Measurements from ENCODE around the gene MB.

The MB gene

DNA sequence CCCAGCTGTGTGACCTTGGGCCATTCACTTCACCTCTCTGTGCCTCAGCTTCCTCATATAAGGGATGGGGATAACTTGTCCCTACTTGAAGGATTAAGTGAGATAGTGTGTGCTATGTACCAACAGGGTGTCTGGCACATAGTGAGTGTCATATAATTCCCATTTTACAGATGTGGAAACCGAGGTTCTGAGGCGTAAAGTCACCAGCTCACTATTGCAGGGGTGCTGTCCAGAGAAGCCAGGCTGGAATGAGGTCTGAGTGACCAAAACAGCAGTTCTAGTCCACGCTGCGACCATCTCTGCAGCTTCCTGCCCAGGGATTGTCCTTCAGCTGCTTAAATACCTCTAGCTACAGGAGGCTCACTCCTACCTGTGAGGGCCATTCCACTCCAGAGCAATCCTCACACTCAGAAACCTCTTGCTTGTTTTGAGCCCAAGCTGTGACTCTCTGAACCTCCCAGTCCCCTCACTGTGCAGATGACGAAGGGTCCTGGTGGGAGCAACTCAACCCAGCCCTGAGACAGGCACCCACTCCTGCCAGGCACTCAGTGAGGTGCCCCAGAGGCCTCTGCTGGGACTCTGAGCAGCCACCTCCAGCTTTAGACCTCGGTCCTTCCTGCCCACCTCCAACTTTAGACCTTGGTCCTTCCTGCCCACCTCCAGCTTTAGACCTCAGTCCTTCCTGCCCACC is 5.8 kb downstream of the MB start:
- Histone ChIP-seq H3K9ac (ENCODE audit: low read length) (no peak overlapping the region), H3K9me3 (ENCODE audit: insufficient read depth, low read length) (no peaks in the 10 kb centered on the region), H3K27ac (ENCODE audit: low read length) (no peak overlapping the region), H2AFZ (ENCODE audit: low read depth, low read length) (no peak overlapping the region), H3K4me1 (ENCODE audit: low read length) (peaks cover 8% of the 10 kb centered on the region), H3K27me3 (ENCODE audit: low read depth, low read length) (peaks cover 45% of the 10 kb centered on the region), H3K79me2 (ENCODE audit: low read length) (no peaks in the 10 kb centered on the region), H3K4me2 (ENCODE audit: low read length) (no peak overlapping the region), H4K20me1 (ENCODE audit: insufficient read depth, low read length) (no peaks in the 10 kb centered on the region), H3K4me3 (ENCODE audit: low read length) (no peak overlapping the region), H3K36me3 (replicated peaks; ENCODE audit: low read depth, low read length) (no peaks in the 10 kb centered on the region)
- TF ChIP-seq EZH2phosphoT487 (IDR thresholded peaks at IDR 0.05; ENCODE audit: low read depth) = no peak
- TF ChIP-seq, protein P1, sequence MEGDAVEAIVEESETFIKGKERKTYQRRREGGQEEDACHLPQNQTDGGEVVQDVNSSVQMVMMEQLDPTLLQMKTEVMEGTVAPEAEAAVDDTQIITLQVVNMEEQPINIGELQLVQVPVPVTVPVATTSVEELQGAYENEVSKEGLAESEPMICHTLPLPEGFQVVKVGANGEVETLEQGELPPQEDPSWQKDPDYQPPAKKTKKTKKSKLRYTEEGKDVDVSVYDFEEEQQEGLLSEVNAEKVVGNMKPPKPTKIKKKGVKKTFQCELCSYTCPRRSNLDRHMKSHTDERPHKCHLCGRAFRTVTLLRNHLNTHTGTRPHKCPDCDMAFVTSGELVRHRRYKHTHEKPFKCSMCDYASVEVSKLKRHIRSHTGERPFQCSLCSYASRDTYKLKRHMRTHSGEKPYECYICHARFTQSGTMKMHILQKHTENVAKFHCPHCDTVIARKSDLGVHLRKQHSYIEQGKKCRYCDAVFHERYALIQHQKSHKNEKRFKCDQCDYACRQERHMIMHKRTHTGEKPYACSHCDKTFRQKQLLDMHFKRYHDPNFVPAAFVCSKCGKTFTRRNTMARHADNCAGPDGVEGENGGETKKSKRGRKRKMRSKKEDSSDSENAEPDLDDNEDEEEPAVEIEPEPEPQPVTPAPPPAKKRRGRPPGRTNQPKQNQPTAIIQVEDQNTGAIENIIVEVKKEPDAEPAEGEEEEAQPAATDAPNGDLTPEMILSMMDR (IDR thresholded peaks at IDR 0.05; ENCODE audit: low read depth, low read length) = no peak

DNA sequence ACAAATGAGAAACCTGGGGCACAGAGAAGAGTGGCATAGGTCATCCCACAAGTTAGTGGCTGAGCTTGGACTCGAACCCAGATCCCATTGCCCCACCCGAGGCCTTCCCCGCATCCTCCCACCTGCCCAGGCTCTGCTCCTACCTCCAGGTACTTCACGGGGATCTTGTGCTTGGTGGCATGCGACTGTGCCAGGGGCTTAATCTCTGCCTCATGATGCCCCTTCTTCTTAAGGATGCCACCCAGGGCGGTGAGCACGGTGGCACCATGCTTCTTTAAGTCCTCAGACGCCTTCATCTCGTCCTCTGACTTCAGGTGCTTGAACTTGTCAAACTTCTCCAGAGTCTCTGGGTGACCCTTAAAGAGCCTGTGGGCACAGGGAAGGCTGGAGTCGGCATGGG is 6.4 kb downstream of the MB start:
- Histone ChIP-seq H2AFZ (ENCODE audit: low read depth, low read length) (no peak overlapping the region), H3K27me3 (ENCODE audit: low read depth, low read length) (peaks cover 49% of the 10 kb centered on the region), H3K9me3 (ENCODE audit: insufficient read depth, low read length) (no peaks in the 10 kb centered on the region), H3K79me2 (ENCODE audit: low read length) (no peaks in the 10 kb centered on the region), H4K20me1 (ENCODE audit: insufficient read depth, low read length) (no peaks in the 10 kb centered on the region), H3K36me3 (replicated peaks; ENCODE audit: low read depth, low read length) (no peaks in the 10 kb centered on the region), H3K9ac (ENCODE audit: low read length) (no peak overlapping the region), H3K4me1 (ENCODE audit: low read length) (peaks cover 8% of the 10 kb centered on the region), H3K4me2 (ENCODE audit: low read length) (no peak overlapping the region), H3K4me3 (ENCODE audit: low read length) (no peak overlapping the region), H3K27ac (ENCODE audit: low read length) (no peak overlapping the region)
- TF ChIP-seq, protein P1 (IDR thresholded peaks at IDR 0.05; ENCODE audit: low read depth, low read length) = no peak
- TF ChIP-seq EZH2phosphoT487 (IDR thresholded peaks at IDR 0.05; ENCODE audit: low read depth) = no peak

DNA sequence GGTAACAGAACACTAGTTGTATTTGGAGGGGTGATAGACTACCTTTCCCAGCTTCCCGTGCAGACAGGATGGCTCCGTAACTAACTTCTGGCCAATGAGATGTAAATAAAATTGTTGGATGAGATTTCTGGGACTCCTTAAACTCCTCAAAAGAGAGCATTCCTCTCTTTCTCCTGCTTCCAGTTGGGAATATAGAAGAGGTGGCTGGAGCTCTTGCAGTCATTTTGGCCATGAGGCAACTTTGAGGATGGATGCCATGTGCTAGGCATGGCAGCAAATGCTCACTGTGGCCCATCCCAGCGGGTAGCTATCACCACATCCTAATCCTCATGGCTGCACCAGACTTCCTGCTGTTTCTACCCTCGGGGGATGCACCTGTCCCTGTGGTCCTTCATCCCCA is 7.4 kb downstream of the MB start:
- H3K27me3 ChIP-seq (ENCODE audit: low read depth, low read length) = peaks cover 57% of the 10 kb centered on the region
- no peak overlapping the region for H3K4me2 ChIP-seq (ENCODE audit: low read length)
- H3K4me1 ChIP-seq (ENCODE audit: low read length) = peaks cover 8% of the 10 kb centered on the region
- no peaks in the 10 kb centered on the region for H3K36me3 ChIP-seq (replicated peaks; ENCODE audit: low read depth, low read length)
- H3K4me3 ChIP-seq (ENCODE audit: low read length) = no peak overlapping the region
- H2AFZ ChIP-seq (ENCODE audit: low read depth, low read length) = no peak overlapping the region
- H3K9me3 ChIP-seq (ENCODE audit: insufficient read depth, low read length) = no peaks in the 10 kb centered on the region
- no peaks in the 10 kb centered on the region for H4K20me1 ChIP-seq (ENCODE audit: insufficient read depth, low read length)
- TF ChIP-seq EZH2phosphoT487 (IDR thresholded peaks at IDR 0.05; ENCODE audit: low read depth) = no peak
- TF ChIP-seq, protein P1 (IDR thresholded peaks at IDR 0.05; ENCODE audit: low read depth, low read length) = no peak
- H3K79me2 ChIP-seq (ENCODE audit: low read length) = no peaks in the 10 kb centered on the region
- H3K9ac ChIP-seq (ENCODE audit: low read length) = no peak overlapping the region
- no peak overlapping the region for H3K27ac ChIP-seq (ENCODE audit: low read length)

DNA sequence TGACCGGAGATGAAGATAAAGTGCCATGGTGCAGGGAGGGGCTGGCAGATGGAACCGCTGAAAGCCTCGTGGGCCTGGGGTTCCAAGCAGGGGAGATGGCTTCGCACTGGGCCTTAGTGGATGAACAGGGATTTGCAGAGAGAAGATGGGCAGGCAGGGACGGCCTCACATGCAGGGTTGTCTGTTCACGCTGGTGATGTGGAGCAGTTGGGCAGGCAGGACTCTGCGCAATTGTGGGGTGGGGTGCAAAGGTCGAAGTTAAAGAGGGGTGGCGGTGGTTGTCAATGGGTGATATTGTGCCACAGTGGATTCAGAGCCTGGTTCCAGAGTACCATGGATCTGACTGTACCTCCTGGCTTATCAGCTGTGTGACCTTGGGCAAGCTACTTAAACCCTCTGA is 7.9 kb downstream of the MB start:
- no peak for TF ChIP-seq EZH2phosphoT487 (IDR thresholded peaks at IDR 0.05; ENCODE audit: low read depth)
- TF ChIP-seq, protein P1 (IDR thresholded peaks at IDR 0.05; ENCODE audit: low read depth, low read length) = no peak
- peaks cover 62% of the 10 kb centered on the region for H3K27me3 ChIP-seq (ENCODE audit: low read depth, low read length)
- peaks cover 8% of the 10 kb centered on the region for H3K4me1 ChIP-seq (ENCODE audit: low read length)
- no peak overlapping the region for H2AFZ ChIP-seq (ENCODE audit: low read depth, low read length)
- no peak overlapping the region for H3K9ac ChIP-seq (ENCODE audit: low read length)
- H3K36me3 ChIP-seq (replicated peaks; ENCODE audit: low read depth, low read length) = no peaks in the 10 kb centered on the region
- no peak overlapping the region for H3K4me2 ChIP-seq (ENCODE audit: low read length)
- no peak overlapping the region for H3K4me3 ChIP-seq (ENCODE audit: low read length)
- H4K20me1 ChIP-seq (ENCODE audit: insufficient read depth, low read length) = no peaks in the 10 kb centered on the region
- H3K27ac ChIP-seq (ENCODE audit: low read length) = no peak overlapping the region
- H3K79me2 ChIP-seq (ENCODE audit: low read length) = no peaks in the 10 kb centered on the region
- H3K9me3 ChIP-seq (ENCODE audit: insufficient read depth, low read length) = no peaks in the 10 kb centered on the region

Measured in OCI-LY3 (cell line).